Keratinocyte (primary cell): ENCODE results near the gene ETV5.

Experiments used
- EZH2 ChIP-seq: IDR thresholded peaks from one replicate; pipeline ENCODE4 v1.6.1; 2012; ENCODE audit warnings: inconsistent platforms, mild to moderate bottlenecking, low read length, moderate library complexity
- TF ChIP-seq, protein P1 (sequence below), 3 experiments: IDR thresholded peaks in 1 of 3; conservative IDR thresholded peaks in 1 of 3; optimal IDR thresholded peaks in 1 of 3; 2 replicates in 2 of 3; 3 replicates in 1 of 3; pipeline versions ENCODE3 to v1.5.1; 2011; ENCODE audit warnings: low read length in 3 of 3, mild to moderate bottlenecking in 3 of 3, moderate library complexity in 2 of 3, control low read depth in 1 of 3, inconsistent platforms in 1 of 3; ENCODE audit not compliant: insufficient read depth in 2 of 3; ENCODE audit errors: extremely low read depth in 1 of 3

DNA sequence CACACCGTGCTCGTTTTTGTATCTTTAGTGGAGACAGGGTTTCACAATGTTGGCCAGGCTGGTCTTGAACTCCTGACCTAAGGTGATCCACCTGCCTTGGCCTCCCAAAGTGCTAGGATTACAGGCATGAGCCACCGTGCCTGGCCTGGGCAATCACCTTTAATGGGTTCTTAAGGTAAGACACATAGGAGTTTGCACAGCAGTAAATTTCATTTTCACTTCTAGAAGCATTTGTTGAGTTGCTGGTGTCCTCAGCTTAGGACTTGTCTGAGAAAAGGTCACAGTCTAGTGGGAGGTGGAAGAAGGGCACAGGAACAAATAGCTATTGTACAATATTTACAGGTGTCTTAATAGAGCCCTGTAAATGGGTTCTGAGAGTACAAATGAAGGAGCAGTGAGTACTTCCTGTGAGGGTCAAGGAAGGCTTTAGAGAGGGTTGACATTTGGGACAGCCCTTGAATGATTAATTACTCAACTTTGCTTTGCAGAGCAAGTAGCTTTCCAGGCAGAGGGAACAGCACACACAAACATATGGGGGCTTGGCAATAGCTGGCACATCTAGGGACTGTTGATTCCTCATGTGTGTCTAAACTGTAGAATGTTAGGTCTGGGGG, 8.7 kb upstream of the ETV5 start:
- TF ChIP-seq, protein P1, sequence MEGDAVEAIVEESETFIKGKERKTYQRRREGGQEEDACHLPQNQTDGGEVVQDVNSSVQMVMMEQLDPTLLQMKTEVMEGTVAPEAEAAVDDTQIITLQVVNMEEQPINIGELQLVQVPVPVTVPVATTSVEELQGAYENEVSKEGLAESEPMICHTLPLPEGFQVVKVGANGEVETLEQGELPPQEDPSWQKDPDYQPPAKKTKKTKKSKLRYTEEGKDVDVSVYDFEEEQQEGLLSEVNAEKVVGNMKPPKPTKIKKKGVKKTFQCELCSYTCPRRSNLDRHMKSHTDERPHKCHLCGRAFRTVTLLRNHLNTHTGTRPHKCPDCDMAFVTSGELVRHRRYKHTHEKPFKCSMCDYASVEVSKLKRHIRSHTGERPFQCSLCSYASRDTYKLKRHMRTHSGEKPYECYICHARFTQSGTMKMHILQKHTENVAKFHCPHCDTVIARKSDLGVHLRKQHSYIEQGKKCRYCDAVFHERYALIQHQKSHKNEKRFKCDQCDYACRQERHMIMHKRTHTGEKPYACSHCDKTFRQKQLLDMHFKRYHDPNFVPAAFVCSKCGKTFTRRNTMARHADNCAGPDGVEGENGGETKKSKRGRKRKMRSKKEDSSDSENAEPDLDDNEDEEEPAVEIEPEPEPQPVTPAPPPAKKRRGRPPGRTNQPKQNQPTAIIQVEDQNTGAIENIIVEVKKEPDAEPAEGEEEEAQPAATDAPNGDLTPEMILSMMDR (optimal IDR thresholded peaks at IDR 0.05 in 1 of 3, IDR thresholded peaks at IDR 0.05 in 1 of 3, conservative IDR thresholded peaks at IDR 0.05 in 1 of 3; ENCODE audit: extremely low read depth in 1 of 3, insufficient read depth in 2 of 3, low read length in 3 of 3) = no peak
- TF ChIP-seq EZH2 = no peak
